Stimulated activated CD4-positive, alpha-beta T cell treated with anti-CD3 and anti-CD28 coated beads, Interleukin-4, amount 100 ng/mL, for 48 hours (primary cell): ENCODE results near the gene MSX2.

Experiments
- DNase-seq, 2 donors: peaks; one replicate each; pipeline ENCODE4 v3.0.0-alpha.2; 2020; ENCODE audit warnings: low read depth in 2 of 2

Gene MSX2

GRCh38 chr5:174775081-174775480, 50.7 kb downstream of the MSX2 start:
- DNase-seq: no peak

GRCh38 chr5:174777111-174777510, 52.7 kb downstream of the MSX2 start:
- DNase-seq: no peak

DNA sequence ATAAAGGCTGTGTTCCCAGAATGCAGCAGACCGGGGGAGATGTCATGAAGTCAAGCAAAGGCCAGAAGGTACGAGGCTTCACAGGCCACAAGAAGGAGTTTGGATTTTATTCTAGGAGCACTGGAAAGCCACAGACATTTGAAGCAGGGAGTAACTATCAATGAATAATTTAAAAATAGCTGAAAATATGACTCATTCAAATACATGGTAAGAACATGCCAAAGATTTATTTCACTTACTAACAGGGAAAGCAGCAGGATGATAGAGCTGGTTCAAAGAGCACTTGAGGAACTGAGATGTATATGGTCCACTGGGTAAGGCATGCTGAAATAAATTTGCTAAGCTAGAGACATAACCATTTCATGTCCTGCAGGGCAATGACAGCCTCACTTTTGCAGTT, 53.2 kb downstream of the MSX2 start:
- DNase-seq: no peak
